ENCODE data around the gene NPAS2. TPM values are rescaled to one million over a fixed set of nuclear protein-coding genes. Genes with fewer than 3 reads are reported as not detected.

Gene NPAS2
- total and polyA plus RNA-seq, 2 of the 8 experiments (the other 6 are each of a cell fraction or from before 2014, with no cell fraction given), result 1.8 to 1.9 TPM

DNA sequence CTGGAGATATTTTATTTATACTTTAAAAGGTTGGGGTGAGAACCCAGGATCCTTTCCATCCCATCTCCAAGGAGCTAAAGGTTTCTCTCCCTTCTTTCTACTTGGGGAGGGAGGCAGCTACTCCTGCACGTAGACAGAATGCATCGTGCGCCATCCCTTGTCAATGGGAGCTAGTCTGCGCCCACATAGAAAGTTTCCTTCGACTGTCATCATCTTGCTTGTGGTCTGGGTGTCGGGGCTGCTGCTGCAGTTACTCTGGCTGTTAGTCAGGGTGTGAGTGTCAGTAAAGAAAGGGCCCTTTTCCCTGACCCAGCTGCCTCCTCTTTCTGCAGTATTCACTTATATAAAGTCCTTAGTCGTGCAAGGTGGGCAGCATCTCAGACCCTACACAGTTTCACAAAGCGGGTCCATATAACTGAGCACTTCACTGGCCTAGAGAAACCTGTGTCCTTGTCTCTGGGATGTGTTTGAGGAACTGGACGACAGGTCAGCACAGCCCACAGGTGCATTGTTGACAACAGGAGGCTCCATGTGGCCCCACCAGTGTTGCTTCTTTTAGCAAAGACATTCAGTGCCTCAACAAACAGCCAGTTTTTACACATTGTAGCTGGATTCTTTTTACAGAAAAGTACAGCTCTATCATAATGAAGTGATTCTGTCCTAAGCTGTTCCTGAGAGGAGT, 22.4 kb downstream of the NPAS2 start (continued):
- TF ChIP-seq TBP (IDR thresholded peaks at IDR 0.05; ENCODE audit: low read depth, low read length) (no peak), CHD2 (IDR thresholded peaks at IDR 0.05; ENCODE audit: low read length) (no peak), EP300 (IDR thresholded peaks at IDR 0.05; ENCODE audit: borderline replicate concordance in 1 of 2, low read depth in 2 of 2, low read length in 2 of 2) (no peak)

All from H1 (cell line).